ENCODE data around the gene TSHZ1.

TSHZ1 gene

DNA sequence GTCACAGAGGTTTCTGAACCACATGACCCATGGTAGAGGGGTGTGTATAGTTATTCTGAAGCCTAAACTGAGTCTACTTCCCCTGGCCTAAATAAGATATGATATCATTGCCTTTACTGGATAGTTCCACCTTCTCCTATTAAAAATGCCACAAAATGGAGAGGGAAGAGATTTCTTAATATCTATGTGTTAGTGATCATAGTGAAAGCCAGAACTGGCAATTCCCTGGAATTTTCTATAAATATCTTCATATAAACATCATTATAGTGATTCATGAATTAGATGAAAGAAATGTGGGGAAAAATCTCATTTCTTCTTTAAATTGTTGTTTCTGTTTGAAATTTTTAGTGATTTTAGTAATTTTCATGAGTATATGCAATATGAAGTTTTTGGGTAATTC is 45.8 kb downstream of the TSHZ1 start:
- no peaks in the 10 kb centered on the region for H3K36me3 ChIP-seq (ENCODE audit: insufficient read depth, low read length)
- no peaks in the 10 kb centered on the region for H3K27me3 ChIP-seq (ENCODE audit: insufficient read depth, low read length)
- no peak overlapping the region for H2AFZ ChIP-seq (ENCODE audit: low read depth, low read length)
- no peak overlapping the region for H3K4me3 ChIP-seq (ENCODE audit: low read length)
- H3K4me1 ChIP-seq (ENCODE audit: insufficient read depth, low read length): peaks cover 3% of the 10 kb centered on the region
- no peaks in the 10 kb centered on the region for H3K9me3 ChIP-seq (ENCODE audit: low read length)

DNA sequence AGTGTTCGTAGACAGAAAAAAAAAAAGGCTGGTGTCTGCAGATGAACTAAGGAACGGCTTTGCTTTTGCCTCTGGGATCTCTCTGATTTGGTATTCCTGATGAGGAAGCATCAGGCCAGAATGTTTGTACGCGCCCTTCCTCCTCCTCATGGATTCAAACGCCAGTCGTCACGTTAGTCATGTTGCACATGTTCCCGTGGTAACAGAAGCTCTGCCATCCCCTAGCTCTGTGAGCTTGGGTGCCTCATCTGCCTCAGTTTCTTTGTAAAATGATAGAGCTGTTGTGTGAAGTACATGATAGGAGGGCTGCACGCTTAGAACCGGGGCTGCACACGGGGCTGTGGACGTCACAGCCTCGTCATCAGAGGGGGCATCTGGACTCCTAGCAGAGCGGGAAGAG is 47.0 kb downstream of the TSHZ1 start:
- Histone ChIP-seq H3K36me3 (ENCODE audit: insufficient read depth, low read length) (no peaks in the 10 kb centered on the region), H3K4me1 (ENCODE audit: insufficient read depth, low read length) (peaks cover 3% of the 10 kb centered on the region), H3K4me3 (ENCODE audit: low read length) (no peak overlapping the region), H3K9me3 (ENCODE audit: low read length) (no peaks in the 10 kb centered on the region), H2AFZ (ENCODE audit: low read depth, low read length) (no peak overlapping the region), H3K27me3 (ENCODE audit: insufficient read depth, low read length) (no peaks in the 10 kb centered on the region)

DNA sequence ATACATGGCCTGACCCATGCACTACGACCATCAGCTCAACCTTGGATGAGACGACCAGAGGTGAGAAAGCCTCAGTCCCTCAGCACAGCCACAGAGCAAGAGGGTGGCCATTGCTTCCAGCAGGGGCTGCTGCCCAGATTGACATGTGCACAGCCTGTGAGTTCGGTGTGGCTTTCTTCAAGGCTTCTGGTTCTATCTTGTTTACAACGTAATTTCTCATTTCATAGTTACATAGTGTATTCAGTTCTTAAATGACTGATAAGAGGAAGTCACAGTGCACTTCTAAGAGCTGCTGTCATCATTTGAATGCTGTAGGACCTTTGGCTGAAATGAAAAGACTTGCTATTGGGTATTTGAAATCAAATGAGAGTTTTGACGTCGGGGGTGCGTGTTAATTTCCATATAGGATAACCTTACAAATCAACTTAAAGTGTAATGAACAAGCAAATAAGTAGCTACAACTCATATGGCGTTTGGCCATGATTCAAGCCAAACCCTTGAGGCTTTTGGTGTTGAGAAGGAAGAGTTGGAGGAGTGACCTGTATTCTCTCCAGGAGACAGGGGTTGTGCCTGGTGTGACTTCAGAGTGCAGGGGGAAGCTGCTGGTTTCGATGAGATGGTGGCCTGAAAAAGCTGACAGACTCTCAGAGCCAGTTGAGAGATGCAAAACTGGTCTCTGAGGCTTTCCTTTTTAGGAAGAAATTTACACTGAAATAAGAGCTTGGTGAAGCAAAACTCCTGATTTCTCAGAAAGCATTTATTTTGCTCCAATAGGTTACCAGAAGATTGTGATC is 51.0 kb downstream of the TSHZ1 start:
- no peaks in the 10 kb centered on the region for H3K9me3 ChIP-seq (ENCODE audit: low read length)
- no peaks in the 10 kb centered on the region for H3K27me3 ChIP-seq (ENCODE audit: insufficient read depth, low read length)
- H3K4me3 ChIP-seq (ENCODE audit: low read length): no peak overlapping the region
- H2AFZ ChIP-seq (ENCODE audit: low read depth, low read length): no peak overlapping the region
- H3K36me3 ChIP-seq (ENCODE audit: insufficient read depth, low read length): no peaks in the 10 kb centered on the region
- peaks cover 6% of the 10 kb centered on the region for H3K4me1 ChIP-seq (ENCODE audit: insufficient read depth, low read length)

DNA sequence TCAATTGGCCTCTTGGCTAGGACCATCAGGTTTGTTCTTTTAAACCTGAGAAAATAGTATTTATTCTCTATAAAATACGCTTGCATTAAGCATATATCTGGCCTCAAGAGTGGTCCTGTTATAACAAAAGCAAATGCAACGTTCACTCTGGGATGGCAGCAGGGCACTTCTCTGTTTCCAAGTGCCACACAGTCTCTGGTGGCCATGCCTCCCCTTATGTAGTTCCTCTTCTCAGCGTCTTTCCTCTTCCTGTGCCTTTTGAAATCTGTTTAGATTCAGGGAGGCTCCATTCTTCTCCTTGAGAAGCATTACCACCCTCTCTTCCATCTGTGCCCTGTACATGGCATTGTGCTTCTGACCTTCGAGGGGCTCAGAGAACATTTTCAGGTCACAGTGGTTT is 51.9 kb downstream of the TSHZ1 start:
- Histone ChIP-seq H3K9me3 (ENCODE audit: low read length) (no peaks in the 10 kb centered on the region), H3K27me3 (ENCODE audit: insufficient read depth, low read length) (no peaks in the 10 kb centered on the region), H3K36me3 (ENCODE audit: insufficient read depth, low read length) (no peaks in the 10 kb centered on the region), H3K4me1 (ENCODE audit: insufficient read depth, low read length) (peaks cover 8% of the 10 kb centered on the region), H3K4me3 (ENCODE audit: low read length) (no peak overlapping the region), H2AFZ (ENCODE audit: low read depth, low read length) (no peak overlapping the region)

DNA sequence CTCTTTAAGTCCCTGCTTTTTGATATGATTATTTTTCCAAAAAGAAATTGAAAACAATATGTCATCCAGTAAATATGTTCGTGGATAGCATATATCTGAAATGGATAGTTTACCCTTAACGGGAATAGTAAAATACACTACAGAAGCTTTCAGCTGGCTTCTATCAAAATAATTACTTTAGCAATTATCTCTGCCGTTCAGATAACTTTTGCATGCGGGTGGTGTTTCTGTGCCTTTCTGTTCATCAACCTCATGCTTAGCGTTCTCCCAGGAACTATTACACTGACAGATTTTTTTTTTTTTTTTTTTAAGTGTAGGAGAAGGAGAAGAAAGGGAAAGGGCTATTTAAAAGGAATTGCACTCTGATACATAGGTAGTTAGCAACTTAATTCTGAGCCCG is 53.6 kb downstream of the TSHZ1 start:
- peaks cover 13% of the 10 kb centered on the region for H3K4me1 ChIP-seq (ENCODE audit: insufficient read depth, low read length)

DNA sequence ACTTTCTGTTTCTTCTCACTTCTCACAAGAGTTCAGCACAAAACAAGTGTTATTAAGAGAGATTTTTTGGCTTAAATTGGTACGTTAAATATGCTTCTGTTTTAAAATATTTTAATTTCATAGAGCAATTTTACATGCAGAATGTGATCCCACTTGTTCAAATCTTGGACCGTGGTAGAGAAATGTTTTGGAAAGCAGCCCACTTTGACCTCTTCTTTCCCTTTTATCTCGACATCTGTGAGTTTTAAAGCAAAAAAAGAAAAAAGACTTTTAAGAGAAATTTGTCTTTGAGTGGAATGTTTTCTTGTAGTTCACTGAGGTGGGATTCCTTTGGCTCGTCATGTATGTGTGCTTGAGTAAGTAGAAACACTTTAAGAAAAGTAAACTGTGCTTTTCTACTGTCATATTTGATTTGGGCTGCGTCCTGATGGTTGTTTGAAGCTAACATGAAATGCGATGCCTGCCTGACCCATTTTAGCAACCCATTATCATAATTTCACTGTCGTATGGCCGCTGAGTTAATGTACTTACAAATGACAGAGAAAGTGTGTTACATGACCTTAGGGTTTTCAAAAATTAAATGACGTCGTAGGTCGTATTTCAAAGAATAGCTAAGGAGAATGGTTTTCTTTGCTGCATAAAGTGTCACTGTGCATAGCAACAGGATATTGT is 54.5 kb downstream of the TSHZ1 start:
- Histone ChIP-seq H3K36me3 (ENCODE audit: insufficient read depth, low read length) (no peaks in the 10 kb centered on the region), H2AFZ (ENCODE audit: low read depth, low read length) (no peak overlapping the region), H3K4me1 (ENCODE audit: insufficient read depth, low read length) (peaks cover 13% of the 10 kb centered on the region), H3K9me3 (ENCODE audit: low read length) (no peaks in the 10 kb centered on the region), H3K27me3 (ENCODE audit: insufficient read depth, low read length) (no peaks in the 10 kb centered on the region), H3K4me3 (ENCODE audit: low read length) (no peak overlapping the region)

More for the DNA sequence above, 53.6 kb downstream of the TSHZ1 start:
- no peak overlapping the region for H2AFZ ChIP-seq (ENCODE audit: low read depth, low read length)
- no peak overlapping the region for H3K4me3 ChIP-seq (ENCODE audit: low read length)
- no peaks in the 10 kb centered on the region for H3K36me3 ChIP-seq (ENCODE audit: insufficient read depth, low read length)
- no peaks in the 10 kb centered on the region for H3K9me3 ChIP-seq (ENCODE audit: low read length)
- H3K27me3 ChIP-seq (ENCODE audit: insufficient read depth, low read length): no peaks in the 10 kb centered on the region

DNA sequence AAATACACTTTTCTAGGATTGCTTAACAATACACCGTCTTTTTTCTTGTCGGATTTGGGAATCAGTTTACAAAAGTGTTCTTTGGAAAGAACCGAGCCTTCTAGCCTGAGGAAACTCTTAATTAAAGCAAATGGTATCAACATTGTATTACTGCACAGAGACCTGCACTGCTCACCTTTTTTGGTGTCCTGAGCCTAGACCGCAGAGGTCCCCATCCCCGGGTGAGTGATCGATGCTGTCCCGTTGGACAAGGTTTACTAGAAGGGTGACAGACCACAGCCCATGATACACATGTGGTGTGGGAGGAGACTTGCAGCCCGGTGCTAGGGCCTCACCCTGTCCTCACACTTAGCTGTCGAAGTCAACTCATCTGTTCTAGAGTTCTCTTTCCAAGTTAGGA is 55.3 kb downstream of the TSHZ1 start:
- H3K9me3 ChIP-seq (ENCODE audit: low read length): no peaks in the 10 kb centered on the region
- no peaks in the 10 kb centered on the region for H3K36me3 ChIP-seq (ENCODE audit: insufficient read depth, low read length)
- H3K27me3 ChIP-seq (ENCODE audit: insufficient read depth, low read length): no peaks in the 10 kb centered on the region
- H3K4me1 ChIP-seq (ENCODE audit: insufficient read depth, low read length): peaks cover 13% of the 10 kb centered on the region
- H3K4me3 ChIP-seq (ENCODE audit: low read length): no peak overlapping the region
- H2AFZ ChIP-seq (ENCODE audit: low read depth, low read length): no peak overlapping the region

DNA sequence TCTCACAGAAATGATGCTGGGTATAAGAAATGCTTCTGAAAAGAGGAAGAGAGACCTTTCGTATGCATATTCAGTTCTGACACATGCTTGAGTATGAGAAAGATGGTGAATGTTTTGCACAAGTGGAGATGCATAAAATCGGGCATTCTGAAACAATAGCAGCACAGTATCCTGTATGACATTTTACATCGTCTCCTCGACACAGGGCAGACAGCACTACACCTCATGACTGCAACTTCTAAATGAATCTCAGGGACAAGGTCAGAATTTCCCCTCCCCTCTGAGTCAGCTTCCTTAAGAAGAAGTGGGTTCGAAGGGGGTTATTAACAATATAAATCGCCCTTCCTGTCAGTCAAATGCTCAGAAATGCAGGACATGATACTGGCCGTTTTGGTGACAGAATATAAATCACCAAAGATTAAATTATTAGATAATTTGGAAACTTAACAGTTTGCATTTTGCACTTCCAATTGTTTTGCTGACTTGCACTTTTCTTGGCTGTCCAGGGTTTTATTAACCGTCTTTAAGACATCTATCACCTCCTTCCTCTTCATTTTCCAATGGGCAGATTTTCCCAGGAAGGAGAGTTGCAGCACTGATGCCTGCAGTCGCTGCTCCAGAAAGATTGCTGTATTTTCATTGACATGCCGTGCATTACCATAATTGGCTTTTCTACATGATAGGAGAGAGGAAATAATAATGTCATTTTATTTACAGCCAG is 57.2 kb downstream of the TSHZ1 start:
- Histone ChIP-seq H2AFZ (ENCODE audit: low read depth, low read length) (no peak overlapping the region), H3K36me3 (ENCODE audit: insufficient read depth, low read length) (no peaks in the 10 kb centered on the region), H3K27me3 (ENCODE audit: insufficient read depth, low read length) (no peaks in the 10 kb centered on the region), H3K4me3 (ENCODE audit: low read length) (no peak overlapping the region), H3K4me1 (ENCODE audit: insufficient read depth, low read length) (peaks cover 13% of the 10 kb centered on the region), H3K9me3 (ENCODE audit: low read length) (no peaks in the 10 kb centered on the region)

DNA sequence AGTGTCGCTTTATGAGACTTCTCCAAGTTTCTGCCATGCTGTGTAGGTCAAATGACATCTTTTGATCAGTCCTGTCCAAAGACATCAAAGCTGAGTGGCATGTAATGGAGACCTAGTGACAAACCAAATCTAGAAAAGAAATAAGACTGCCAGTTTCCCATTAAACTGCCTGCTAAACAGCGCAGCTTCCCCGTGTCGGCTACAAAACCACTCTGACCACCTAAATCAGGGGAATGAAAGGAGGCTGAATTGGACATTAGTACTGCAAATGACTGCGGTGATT is 57.7 kb downstream of the TSHZ1 start:
- Histone ChIP-seq H3K36me3 (ENCODE audit: insufficient read depth, low read length) (no peaks in the 10 kb centered on the region), H3K9me3 (ENCODE audit: low read length) (no peaks in the 10 kb centered on the region), H3K4me1 (ENCODE audit: insufficient read depth, low read length) (peaks cover 13% of the 10 kb centered on the region), H3K4me3 (ENCODE audit: low read length) (no peak overlapping the region), H3K27me3 (ENCODE audit: insufficient read depth, low read length) (no peaks in the 10 kb centered on the region), H2AFZ (ENCODE audit: low read depth, low read length) (no peak overlapping the region)

DNA sequence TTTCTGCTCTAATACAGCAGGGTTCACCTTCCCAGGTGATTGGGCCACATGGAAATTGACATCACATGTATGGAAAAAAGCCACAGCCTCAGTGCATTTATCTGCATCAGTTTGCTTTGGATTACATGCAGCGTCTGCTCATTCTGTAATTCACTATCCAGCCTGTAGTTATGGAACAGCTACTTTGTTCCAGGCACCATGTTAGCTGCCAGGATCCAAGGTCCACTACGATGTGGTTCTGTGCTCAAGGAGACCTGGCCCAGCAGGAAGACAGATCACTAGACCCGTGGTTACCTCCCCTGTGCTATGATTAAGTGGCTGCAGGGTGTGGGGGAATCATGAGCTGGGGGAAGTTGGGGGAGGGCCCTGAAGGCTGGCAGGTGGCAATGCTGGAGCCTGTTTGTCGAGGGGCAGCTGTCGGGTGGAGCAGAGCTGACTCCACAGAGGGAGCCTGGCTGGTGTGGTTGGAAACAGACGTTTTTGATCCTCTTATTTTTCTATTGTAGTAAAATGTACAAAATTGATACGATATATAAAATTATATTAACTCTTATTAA is 58.6 kb downstream of the TSHZ1 start:
- no peaks in the 10 kb centered on the region for H3K36me3 ChIP-seq (ENCODE audit: insufficient read depth, low read length)
- H3K4me3 ChIP-seq (ENCODE audit: low read length): no peak overlapping the region
- H3K9me3 ChIP-seq (ENCODE audit: low read length): no peaks in the 10 kb centered on the region
- H3K27me3 ChIP-seq (ENCODE audit: insufficient read depth, low read length): no peaks in the 10 kb centered on the region
- peaks cover 13% of the 10 kb centered on the region for H3K4me1 ChIP-seq (ENCODE audit: insufficient read depth, low read length)
- no peak overlapping the region for H2AFZ ChIP-seq (ENCODE audit: low read depth, low read length)

DNA sequence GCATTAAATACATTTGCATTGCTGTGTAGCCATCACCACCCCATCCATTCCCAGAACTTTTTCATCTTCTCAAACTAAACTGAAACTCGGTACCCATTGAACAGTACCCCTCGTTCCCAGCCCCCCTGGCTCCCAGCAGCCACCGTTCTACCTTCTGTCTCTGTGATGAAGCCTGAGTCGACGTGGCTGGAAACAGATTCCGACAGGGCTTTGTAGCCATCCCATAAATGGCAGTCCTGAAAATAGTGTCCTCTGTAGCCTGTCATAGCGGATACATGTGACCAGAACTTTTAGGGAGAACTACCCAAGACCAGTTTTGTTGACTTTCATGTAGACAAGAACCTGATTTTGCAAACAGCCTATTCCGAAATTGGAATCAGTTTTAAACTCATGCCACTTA is 59.1 kb downstream of the TSHZ1 start:
- Histone ChIP-seq H3K9me3 (ENCODE audit: low read length) (no peaks in the 10 kb centered on the region), H2AFZ (ENCODE audit: low read depth, low read length) (no peak overlapping the region)

DNA sequence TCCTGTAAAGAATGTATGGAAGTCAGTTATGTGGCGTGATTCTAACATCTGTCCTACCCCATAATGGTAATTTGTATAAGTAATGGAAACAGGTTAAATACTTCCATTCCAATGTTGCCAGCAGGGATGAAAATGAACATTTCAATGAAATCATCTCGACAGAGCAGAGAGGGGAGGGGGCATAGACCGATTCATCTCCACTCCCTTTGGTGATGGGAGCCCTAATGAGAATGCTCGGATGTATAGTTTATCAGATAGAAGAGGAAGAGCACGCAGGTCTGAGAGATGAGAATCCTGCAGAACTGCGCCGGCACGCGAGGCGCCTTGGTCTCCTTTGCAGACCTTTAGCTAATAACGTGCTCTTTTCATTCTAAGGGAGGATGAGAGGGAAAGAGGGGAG is 61.4 kb downstream of the TSHZ1 start:
- H3K27me3 ChIP-seq (ENCODE audit: insufficient read depth, low read length): no peaks in the 10 kb centered on the region
- H3K4me3 ChIP-seq (ENCODE audit: low read length): no peak overlapping the region
- H3K9me3 ChIP-seq (ENCODE audit: low read length): no peaks in the 10 kb centered on the region
- H3K36me3 ChIP-seq (ENCODE audit: insufficient read depth, low read length): no peaks in the 10 kb centered on the region
- H3K4me1 ChIP-seq (ENCODE audit: insufficient read depth, low read length): peaks cover 10% of the 10 kb centered on the region
- H2AFZ ChIP-seq (ENCODE audit: low read depth, low read length): no peak overlapping the region

More for the DNA sequence above, 59.1 kb downstream of the TSHZ1 start:
- Histone ChIP-seq H3K27me3 (ENCODE audit: insufficient read depth, low read length) (no peaks in the 10 kb centered on the region), H3K36me3 (ENCODE audit: insufficient read depth, low read length) (no peaks in the 10 kb centered on the region), H3K4me3 (ENCODE audit: low read length) (no peak overlapping the region), H3K4me1 (ENCODE audit: insufficient read depth, low read length) (peaks cover 13% of the 10 kb centered on the region)

DNA sequence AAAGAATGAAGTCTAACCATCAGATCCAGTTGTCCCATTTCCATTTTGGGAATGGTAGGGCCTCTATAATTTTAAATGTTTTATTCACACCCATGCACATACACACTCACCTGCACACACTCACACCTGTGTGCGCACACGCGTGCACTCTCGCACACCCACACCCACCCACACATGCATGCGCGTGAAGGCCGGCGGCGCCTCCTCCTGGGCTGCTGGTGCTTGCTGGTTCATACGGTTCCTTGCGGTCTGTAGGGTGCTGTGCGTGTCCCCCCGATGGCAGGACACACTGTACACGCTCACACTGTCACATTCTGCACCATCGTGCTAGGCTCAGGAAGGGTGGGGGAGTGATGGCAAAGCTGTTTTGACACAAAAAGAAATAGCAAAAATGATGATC is 63.2 kb downstream of the TSHZ1 start:
- no peaks in the 10 kb centered on the region for H3K36me3 ChIP-seq (ENCODE audit: insufficient read depth, low read length)
- H3K4me3 ChIP-seq (ENCODE audit: low read length): no peak overlapping the region
- no peaks in the 10 kb centered on the region for H3K27me3 ChIP-seq (ENCODE audit: insufficient read depth, low read length)
- no peaks in the 10 kb centered on the region for H3K4me1 ChIP-seq (ENCODE audit: insufficient read depth, low read length)
- H3K9me3 ChIP-seq (ENCODE audit: low read length): no peaks in the 10 kb centered on the region
- no peak overlapping the region for H2AFZ ChIP-seq (ENCODE audit: low read depth, low read length)
